Epithelial cell of proximal tubule (primary cell): ENCODE results near the gene BMP8A. TPM values are rescaled to one million over a fixed set of nuclear protein-coding genes. Genes with fewer than 3 reads are reported as not detected.
"Not testable (repeated sequence)": the region's sequence is repeated elsewhere in the genome, so short reads cannot be mapped to it uniquely, and the experiment has no call there.

Experiments used
- DNase-seq: peaks from one replicate; pipeline ENCODE4 v3.0.0-alpha.2; 2011; ENCODE audit warnings: low read depth
- H3K4me3 ChIP-seq: 2 replicates; pipeline ENCODE4 v1.5.1; 2011; ENCODE audit warnings: low read depth, mild to moderate bottlenecking, low read length
- CTCF ChIP-seq: conservative IDR thresholded peaks from 2 replicates; pipeline ENCODE4 v1.5.1; 2012; ENCODE audit warnings: low read depth, mild to moderate bottlenecking, low read length
- total RNA-seq: library from RNA; depleted of rRNA; stranded (reverse); fragments of >200 nt; gene quantifications from 2 replicates; pipeline ENCODE4 v1.2.3, GENCODE V29; 2015

Gene BMP8A
- total RNA-seq, 1 donor from 2014 or later, result not detected

- TF ChIP-seq CTCF, result no peak
- no peak overlapping the region for H3K4me3 ChIP-seq
- DNase-seq, result no peak
Observed at GRCh38 chr1:39470040-39470439, 21.4 kb upstream of the BMP8A start.

- no peak overlapping the region for H3K4me3 ChIP-seq
- no peak for TF ChIP-seq CTCF
- no peak for DNase-seq
Observed at GRCh38 chr1:39472826-39473225, 18.6 kb upstream of the BMP8A start.

DNA sequence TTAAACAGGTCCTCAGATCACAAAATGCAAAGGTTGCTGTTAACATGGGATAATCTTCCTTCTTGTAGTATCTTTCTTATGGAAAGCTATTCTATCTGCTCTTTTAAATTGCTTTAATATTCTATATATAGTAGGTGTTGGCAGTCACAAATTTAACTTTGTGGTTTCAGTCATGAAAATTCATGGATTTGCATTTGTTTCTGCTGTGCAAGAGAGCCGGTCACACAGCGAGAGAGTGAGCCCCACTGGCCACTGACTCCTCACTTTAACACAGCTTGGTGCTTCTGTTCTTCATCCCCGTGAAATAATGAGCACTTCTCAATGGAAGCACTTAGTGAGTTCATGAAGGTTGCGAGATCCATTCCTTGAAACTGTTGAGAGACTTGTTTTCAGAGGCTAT is 18.1 kb upstream of the BMP8A start:
- H3K4me3 ChIP-seq, result no peak overlapping the region
- DNase-seq, result no peak
- no peak for TF ChIP-seq CTCF

- no peak for TF ChIP-seq CTCF
- no peak for DNase-seq
- no peak overlapping the region for H3K4me3 ChIP-seq
Observed at GRCh38 chr1:39474810-39475209, 16.6 kb upstream of the BMP8A start.

GRCh38 chr1:39475551-39475950 is 15.9 kb upstream of the BMP8A start:
- not testable (repeated sequence) for DNase-seq, H3K4me3 ChIP-seq

- no peak for DNase-seq
- H3K4me3 ChIP-seq, result no peak overlapping the region
- no peak for TF ChIP-seq CTCF
Observed at GRCh38 chr1:39478126-39478915, 13.1 kb upstream of the BMP8A start.

GRCh38 chr1:39481289-39481688 is 10.1 kb upstream of the BMP8A start:
- no peak for DNase-seq
- no peak overlapping the region for H3K4me3 ChIP-seq
- TF ChIP-seq CTCF, result no peak
